Kidney epithelial cell (primary cell): Measurements from ENCODE around the gene INCENP. TPM values are rescaled to one million over a fixed set of nuclear protein-coding genes. Genes with fewer than 3 reads are reported as not detected.

Experiments used
- DNase-seq: peaks from one replicate; pipeline ENCODE4 v3.0.0-alpha.2; 2010; ENCODE audit warnings: low read depth
- H3K27me3 ChIP-seq: 2 replicates; pipeline ENCODE4 v1.6.0; 2011; ENCODE audit warnings: low read length; ENCODE audit not compliant: control insufficient read depth, insufficient read depth
- H3K36me3 ChIP-seq: 2 replicates; pipeline ENCODE4 v1.5.1; 2011; ENCODE audit warnings: low read length; ENCODE audit not compliant: control insufficient read depth, insufficient read depth
- H3K4me3 ChIP-seq: 2 replicates; pipeline ENCODE4 v1.5.1; 2011; ENCODE audit warnings: low read depth, mild to moderate bottlenecking, control low read depth, low read length
- total RNA-seq: library from RNA; depleted of rRNA; stranded (reverse); fragments of >200 nt; gene quantifications from 2 replicates; pipeline ENCODE4 v1.2.3, GENCODE V29; 2015
- TF ChIP-seq, protein P1 (sequence below): IDR thresholded peaks from 2 replicates; pipeline ENCODE4 v1.5.1; 2011; ENCODE audit warnings: mild to moderate bottlenecking, moderate library complexity, low read length, control low read depth, inconsistent platforms; ENCODE audit not compliant: insufficient read depth, poor library complexity, severe bottlenecking

Gene INCENP
- total RNA-seq, 1 donor from 2014 or later, result 18.8 TPM

- DNase-seq, result no peak
- Histone ChIP-seq H3K4me3 (no peak overlapping the region), H3K27me3 (no peaks in the 10 kb centered on the region), H3K36me3 (peaks cover 4% of the 10 kb centered on the region)
- TF ChIP-seq, protein P1, sequence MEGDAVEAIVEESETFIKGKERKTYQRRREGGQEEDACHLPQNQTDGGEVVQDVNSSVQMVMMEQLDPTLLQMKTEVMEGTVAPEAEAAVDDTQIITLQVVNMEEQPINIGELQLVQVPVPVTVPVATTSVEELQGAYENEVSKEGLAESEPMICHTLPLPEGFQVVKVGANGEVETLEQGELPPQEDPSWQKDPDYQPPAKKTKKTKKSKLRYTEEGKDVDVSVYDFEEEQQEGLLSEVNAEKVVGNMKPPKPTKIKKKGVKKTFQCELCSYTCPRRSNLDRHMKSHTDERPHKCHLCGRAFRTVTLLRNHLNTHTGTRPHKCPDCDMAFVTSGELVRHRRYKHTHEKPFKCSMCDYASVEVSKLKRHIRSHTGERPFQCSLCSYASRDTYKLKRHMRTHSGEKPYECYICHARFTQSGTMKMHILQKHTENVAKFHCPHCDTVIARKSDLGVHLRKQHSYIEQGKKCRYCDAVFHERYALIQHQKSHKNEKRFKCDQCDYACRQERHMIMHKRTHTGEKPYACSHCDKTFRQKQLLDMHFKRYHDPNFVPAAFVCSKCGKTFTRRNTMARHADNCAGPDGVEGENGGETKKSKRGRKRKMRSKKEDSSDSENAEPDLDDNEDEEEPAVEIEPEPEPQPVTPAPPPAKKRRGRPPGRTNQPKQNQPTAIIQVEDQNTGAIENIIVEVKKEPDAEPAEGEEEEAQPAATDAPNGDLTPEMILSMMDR, result no peak
These were observed 29.8 kb downstream of the INCENP start for GRCh38 chr11:62153617-62154016.

- Histone ChIP-seq H3K4me3 (no peak overlapping the region), H3K36me3 (no peaks in the 10 kb centered on the region), H3K27me3 (no peaks in the 10 kb centered on the region)
- TF ChIP-seq, protein P1, result no peak
- DNase-seq, result no peak
These were observed 33.8 kb downstream of the INCENP start for GRCh38 chr11:62157603-62158002.

DNA sequence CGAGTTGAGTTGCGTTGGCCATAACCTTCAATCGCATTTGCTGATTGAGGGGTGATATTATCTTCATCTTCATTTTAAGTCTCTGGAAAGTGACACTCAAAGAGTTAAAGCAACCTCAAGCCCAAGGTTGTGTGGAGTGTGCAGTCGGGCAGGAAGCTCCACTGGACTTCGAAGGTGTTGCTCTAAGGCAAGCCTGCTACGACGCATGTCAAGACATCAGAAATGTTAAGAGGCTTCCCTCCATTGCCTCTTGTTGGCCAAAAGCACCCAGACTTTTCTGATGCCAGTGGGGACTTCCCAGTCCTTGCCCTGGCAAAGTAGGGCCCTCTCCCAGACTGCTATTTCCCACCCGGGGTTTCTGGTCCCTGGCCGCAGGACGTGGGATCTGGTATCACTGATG, 42.6 kb downstream of the INCENP start:
- Histone ChIP-seq H3K36me3 (no peaks in the 10 kb centered on the region), H3K4me3 (no peak overlapping the region), H3K27me3 (peaks cover 16% of the 10 kb centered on the region)
- no peak for DNase-seq
- TF ChIP-seq, protein P1, result no peak

- no peak overlapping the region for H3K4me3 ChIP-seq
- no peak for DNase-seq
- H3K36me3 ChIP-seq, result no peaks in the 10 kb centered on the region
- peaks cover 24% of the 10 kb centered on the region for H3K27me3 ChIP-seq
- TF ChIP-seq, protein P1, result no peak
These were observed 45.6 kb downstream of the INCENP start for GRCh38 chr11:62169448-62169847.

GRCh38 chr11:62169935-62170334, 46.1 kb downstream of the INCENP start:
- Histone ChIP-seq H3K27me3 (peaks cover 24% of the 10 kb centered on the region), H3K36me3 (no peaks in the 10 kb centered on the region), H3K4me3 (no peak overlapping the region)
- DNase-seq, result no peak
- TF ChIP-seq, protein P1, result no peak

DNA sequence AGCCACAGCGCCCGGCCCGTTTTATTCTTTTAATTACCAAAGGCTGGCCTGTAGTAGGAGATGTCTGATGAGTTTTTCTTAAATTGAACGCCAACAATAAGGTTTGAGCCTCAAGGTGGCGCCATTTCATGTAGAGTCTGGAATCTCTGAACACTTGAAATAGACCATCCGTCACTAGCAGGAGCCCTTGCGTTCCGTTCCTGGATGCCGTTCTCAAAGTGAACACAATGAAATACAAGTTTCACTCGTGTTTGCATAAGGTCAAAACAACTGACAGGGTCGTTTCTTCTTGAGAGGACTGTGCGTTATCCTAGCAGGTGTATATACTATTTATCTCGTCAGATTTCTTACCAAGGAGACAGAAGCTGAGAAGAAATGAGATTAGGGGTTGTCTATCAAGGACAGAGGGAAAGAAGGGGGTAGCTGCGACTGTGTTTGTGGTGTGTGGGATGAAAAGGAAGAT, 47.5 kb downstream of the INCENP start:
- DNase-seq, result peak; percentile 47
- TF ChIP-seq, protein P1, result peak; percentile 68
- Histone ChIP-seq H3K36me3 (no peaks in the 10 kb centered on the region), H3K27me3 (peaks cover 22% of the 10 kb centered on the region), H3K4me3 (no peak overlapping the region)
